Measurements from ENCODE around the gene KRT6C. TPM values are rescaled to one million over a fixed set of nuclear protein-coding genes. Genes with fewer than 3 reads are reported as not detected.

Gene KRT6C
- total and polyA plus RNA-seq, 2 experiments from 2014 or later, result not detected

DNA sequence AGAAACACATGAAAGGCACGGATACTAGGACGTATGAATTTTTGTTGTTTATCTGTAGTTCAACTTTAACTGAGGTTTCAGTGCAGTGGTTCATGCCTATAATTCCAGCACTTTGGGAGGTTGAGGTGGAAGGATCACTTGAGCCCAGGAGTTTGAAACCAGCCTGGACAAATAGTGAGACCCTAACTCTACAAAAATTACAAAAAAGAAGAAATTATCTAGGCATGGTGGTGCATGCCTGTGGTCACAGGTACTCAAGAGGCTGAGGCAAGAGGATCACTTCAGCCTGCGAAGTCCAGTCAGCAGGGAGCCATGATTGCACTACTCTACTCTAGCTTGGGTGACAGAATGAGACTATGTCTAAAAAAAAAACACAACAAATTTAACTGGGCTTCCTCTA is 29.6 kb downstream of the KRT6C start:
- H3K27me3 Mint-ChIP-seq (ENCODE audit: insufficient read depth, low read depth, poor library complexity), result peaks cover 2% of the 10 kb centered on the region

More for the DNA sequence above, 29.6 kb downstream of the KRT6C start:
- Histone ChIP-seq H3K4me1 (ENCODE audit: insufficient read depth) (peaks cover 5% of the 10 kb centered on the region; the same call in 1 of the 2 replicates), H3K9me2 (ENCODE audit: insufficient read depth) (no peaks in the 10 kb centered on the region), H3K4me2 (no peak overlapping the region), H3K27ac (ENCODE audit: low read depth) (no peak overlapping the region), H3K27me3 (ENCODE audit: insufficient read depth) (no peaks in the 10 kb centered on the region), H4K20me1 (replicated peaks; ENCODE audit: insufficient read depth) (no peaks in the 10 kb centered on the region), H2AFZ (no peak overlapping the region), H3K79me2 (replicated peaks; ENCODE audit: insufficient read depth) (no peaks in the 10 kb centered on the region), H3K36me3 (ENCODE audit: insufficient read depth) (no peaks in the 10 kb centered on the region), H3K4me3 (no peak overlapping the region), H3F3A (replicated peaks; ENCODE audit: low read depth) (no peaks in the 10 kb centered on the region)
- Mint-ChIP-seq H3K27ac (no peak overlapping the region), H3K4me1 (peaks cover 17% of the 10 kb centered on the region), H3K36me3 (ENCODE audit: low read depth) (no peaks in the 10 kb centered on the region; the same call in 2 of the 3 replicates), H3K4me3 (no peak overlapping the region), H3K9me3 (no peaks in the 10 kb centered on the region; the same call in 2 of the 3 replicates)
- TF ChIP-seq REST (IDR thresholded peaks at IDR 0.05; ENCODE audit: unreplicated experiment) (no peak), NANOG (IDR thresholded peaks at IDR 0.05; ENCODE audit: borderline replicate concordance) (no peak), CREB1 (CRISPR knock-in tag; IDR thresholded peaks at IDR 0.05; ENCODE audit: low read depth) (no peak), CTCF (conservative IDR thresholded peaks at IDR 0.05; ENCODE audit: low read depth in 2 of 2) (no peak)
- ATAC-seq (no peak), DNase-seq (ENCODE audit: low spot score) (no peak)

All from GM23338 (cell line).